GM19324 (cell line): ENCODE data around the gene CRAT.
"Not testable (repeated sequence)": the region's sequence is repeated elsewhere in the genome, so short reads cannot be mapped to it uniquely, and the experiment has no call there.

Source experiments
- ATAC-seq: cut with Tn5 transposase; IDR thresholded peaks from one replicate; pipeline ENCODE4 v1.9.1; 2021; ENCODE audit warnings: mild to moderate bottlenecking, moderate library complexity; ENCODE audit not compliant: unreplicated experiment, low FRiP score

Gene CRAT

GRCh38 chr9:129138476-129139232 lies 28.1 kb upstream of the CRAT start:
- ATAC-seq = no peak

GRCh38 chr9:129138144-129138462 lies 27.5 kb upstream of the CRAT start:
- ATAC-seq = no peak

- ATAC-seq = no peak
Measured at GRCh38 chr9:129137292-129138143, 26.9 kb upstream of the CRAT start.

- no peak for ATAC-seq
Measured at GRCh38 chr9:129136446-129137035, 25.9 kb upstream of the CRAT start.

- ATAC-seq = no peak
Measured at GRCh38 chr9:129135476-129135875, 24.9 kb upstream of the CRAT start.

GRCh38 chr9:129133082-129133481 lies 22.5 kb upstream of the CRAT start:
- no peak for ATAC-seq

- no peak for ATAC-seq
Measured at GRCh38 chr9:129131300-129132145, 20.9 kb upstream of the CRAT start.

- no peak for ATAC-seq
Measured at GRCh38 chr9:129130791-129131190, 20.2 kb upstream of the CRAT start.

GRCh38 chr9:129130271-129130670 lies 19.7 kb upstream of the CRAT start:
- not testable (repeated sequence) for ATAC-seq

GRCh38 chr9:129128689-129129088 lies 18.1 kb upstream of the CRAT start:
- no peak for ATAC-seq

GRCh38 chr9:129126749-129127618 lies 16.4 kb upstream of the CRAT start:
- ATAC-seq = no peak

- no peak for ATAC-seq
Measured at GRCh38 chr9:129125478-129125877, 14.9 kb upstream of the CRAT start.

- ATAC-seq = no peak
Measured at GRCh38 chr9:129124506-129125069, 14.0 kb upstream of the CRAT start.

GRCh38 chr9:129122976-129123375 lies 12.4 kb upstream of the CRAT start:
- not testable (repeated sequence) for ATAC-seq

- ATAC-seq = no peak
Measured at GRCh38 chr9:129122133-129122532, 11.5 kb upstream of the CRAT start.

- no peak for ATAC-seq
Measured at GRCh38 chr9:129121483-129121882, 10.9 kb upstream of the CRAT start.

- no peak for ATAC-seq
Measured at GRCh38 chr9:129118799-129119198, 8.2 kb upstream of the CRAT start.

- ATAC-seq = no peak
Measured at GRCh38 chr9:129113645-129114304, 3.2 kb upstream of the CRAT start.

GRCh38 chr9:129112526-129112925 lies 1.9 kb upstream of the CRAT start:
- not testable (repeated sequence) for ATAC-seq
